Neural cell (in vitro differentiated cells): Measurements from ENCODE around the gene RASSF8.

ENCODE experiments used
- CTCF ChIP-seq: fragments of 450-650 bp; IDR thresholded peaks from 2 replicates; pipeline ENCODE4 v1.5.1; 2014; ENCODE audit warnings: antibody characterized with exemption, mild to moderate bottlenecking, moderate library complexity; ENCODE audit not compliant: poor library complexity, severe bottlenecking
- EP300 ChIP-seq: fragments of 450-650 bp; conservative IDR thresholded peaks from 2 replicates; pipeline ENCODE4 v1.6.1; 2014; ENCODE audit warnings: antibody characterized with exemption, mild to moderate bottlenecking, moderate library complexity; ENCODE audit not compliant: poor library complexity, severe bottlenecking
- EZH2 ChIP-seq: fragments of 200-600, 300-800 bp; shearing (Covaris generic), sonication (generic); IDR thresholded peaks from 2 replicates; pipeline ENCODE4 v1.6.1; 2014; ENCODE audit warnings: antibody characterized with exemption, low read length, borderline replicate concordance, mild to moderate bottlenecking; ENCODE audit not compliant: insufficient read depth, poor library complexity, severe bottlenecking
- MXI1 ChIP-seq: fragments of 450-650 bp; conservative IDR thresholded peaks from 2 replicates; pipeline ENCODE4 v1.6.1; 2014; ENCODE audit warnings: antibody characterized with exemption, mild to moderate bottlenecking; ENCODE audit not compliant: poor library complexity, severe bottlenecking
- POLR2AphosphoS5 ChIP-seq: IDR thresholded peaks from 2 replicates; pipeline ENCODE4 v1.6.1; 2012
- RAD21 ChIP-seq: fragments of 450-650 bp; conservative IDR thresholded peaks from 2 replicates; pipeline ENCODE4 v1.6.1; 2014; ENCODE audit warnings: antibody characterized with exemption, mild to moderate bottlenecking, moderate library complexity
- REST ChIP-seq: IDR thresholded peaks from 2 replicates; pipeline ENCODE4 v1.6.1; 2012; ENCODE audit warnings: borderline replicate concordance
- SMC3 ChIP-seq: fragments of 450-650 bp; conservative IDR thresholded peaks from 2 replicates; pipeline ENCODE4 v1.6.1; 2014; ENCODE audit warnings: antibody characterized with exemption, mild to moderate bottlenecking, moderate library complexity; ENCODE audit not compliant: poor library complexity
- TAF1 ChIP-seq: IDR thresholded peaks from 2 replicates; pipeline ENCODE4 v1.6.1; 2012; ENCODE audit warnings: low read depth

- no peak for TF ChIP-seq TAF1
- TF ChIP-seq CTCF = no peak
- no peak for TF ChIP-seq SMC3
- TF ChIP-seq EZH2 = no peak
- TF ChIP-seq MXI1 = no peak
- no peak for TF ChIP-seq EP300
- TF ChIP-seq POLR2AphosphoS5 = no peak
- no peak for TF ChIP-seq REST
- TF ChIP-seq RAD21 = no peak
These were observed 33.7 kb downstream of the RASSF8 start for GRCh38 chr12:25992026-25992782.
